ENCODE data around the gene NUDCD3. TPM values are rescaled to one million over a fixed set of nuclear protein-coding genes. Genes with fewer than 3 reads are reported as not detected.

The NUDCD3 gene
- total and polyA plus RNA-seq, 2 of the 8 experiments (the other 6 are each of a cell fraction or from before 2014, with no cell fraction given), result 35.2 to 93.7 TPM

DNA sequence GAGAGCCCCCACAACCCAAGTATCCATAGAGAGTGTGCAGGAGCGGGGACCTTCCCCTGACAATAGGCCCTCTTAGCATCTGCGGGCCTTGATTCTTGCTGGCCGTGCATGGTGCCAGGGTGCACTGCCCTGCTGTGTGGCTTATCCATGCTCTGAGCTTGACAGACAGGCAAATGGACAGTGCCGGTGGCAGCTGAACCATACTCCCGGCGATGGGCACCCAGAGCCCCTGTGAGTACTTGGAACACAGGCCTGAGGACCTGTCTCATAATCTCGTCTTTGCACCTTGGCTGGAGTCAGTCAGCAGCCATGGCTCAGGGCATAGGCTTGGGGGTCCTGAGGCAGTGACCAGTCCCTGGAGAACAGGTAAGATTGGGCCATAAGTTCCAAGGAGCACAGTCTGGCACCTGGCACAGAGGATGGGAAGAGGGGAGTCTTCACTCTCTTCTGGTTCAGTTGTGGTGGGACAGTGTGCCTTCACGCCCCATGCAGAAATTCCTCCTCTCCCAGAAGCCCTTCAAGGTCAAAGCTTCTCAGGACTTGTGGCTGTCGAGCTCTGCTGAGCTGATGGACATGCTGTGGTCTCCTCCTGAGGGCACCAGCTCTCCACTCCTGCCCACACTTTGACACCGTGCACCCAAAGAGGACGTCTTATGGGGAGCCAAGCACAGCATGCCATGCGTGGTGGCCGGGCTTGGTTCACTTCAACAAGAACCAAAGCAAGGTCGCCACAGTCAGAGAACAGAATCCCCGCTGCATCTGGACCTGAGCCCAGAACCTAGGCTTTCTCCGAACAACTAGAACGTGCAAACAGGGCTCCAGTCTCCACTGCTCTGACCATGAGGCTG is 105.6 kb downstream of the NUDCD3 start:
- Histone ChIP-seq H3K9ac (replicated peaks in 1 of 4; ENCODE audit: extremely low read depth in 1 of 4, low read depth in 3 of 4, low read length in 3 of 4) (no peak overlapping the region), H2AK5ac (ENCODE audit: low read depth, low read length) (no peak overlapping the region), H3K14ac (ENCODE audit: insufficient read length) (no peak overlapping the region), H3K79me1 (ENCODE audit: low read depth, low read length) (no peaks in the 10 kb centered on the region; the same call in 1 of the 2 replicates), H4K91ac (replicated peaks; ENCODE audit: insufficient read length, low read length) (no peak overlapping the region), H2BK5ac (ENCODE audit: low read depth, low read length) (peak overlapping the region; percentile 16; the same call in 1 of the 2 replicates), H2BK12ac (ENCODE audit: low read depth, low read length) (no peak overlapping the region), H4K20me1 (replicated peaks in 1 of 2; ENCODE audit: control insufficient read depth in 1 of 2, insufficient read depth in 2 of 2, low read length in 2 of 2) (peaks cover 4 to 11% of the 10 kb centered on the region in 2 experiments), H3K27ac (ENCODE audit: low read depth, low read length) (no peak overlapping the region), H3K56ac (replicated peaks; ENCODE audit: insufficient read length, low read depth, low read length) (no peak overlapping the region), H3K4me1 (replicated peaks in 1 of 4; ENCODE audit: control insufficient read depth in 3 of 4, insufficient read depth in 4 of 4, low read length in 3 of 4) (no peaks in the 10 kb centered on the region), H3K36me3 (ENCODE audit: control insufficient read depth in 2 of 4, insufficient read depth in 4 of 4, low read length in 3 of 4) (peaks cover 0 to 9% (median 2%) of the 10 kb centered on the region in 4 experiments; a peak in 3 of 8 replicates), H3K4me3 (ENCODE audit: extremely low read depth in 1 of 4, insufficient read depth in 2 of 4, low read depth in 3 of 4, low read length in 4 of 4) (no peak overlapping the region), H2BK120ac (replicated peaks; ENCODE audit: low read depth, low read length) (no peak overlapping the region), H4K8ac (ENCODE audit: extremely low read depth, insufficient read depth, low read length) (no peak overlapping the region), H3K9me3 (ENCODE audit: insufficient read depth in 2 of 2, low read depth in 1 of 2, low read length in 1 of 2) (no peaks in the 10 kb centered on the region), H4K5ac (ENCODE audit: insufficient read length, low read depth, low read length) (no peak overlapping the region), H3K27me3 (replicated peaks in 1 of 4; ENCODE audit: control insufficient read depth in 3 of 4, extremely low read depth in 1 of 4, insufficient read depth in 3 of 4, low read length in 3 of 4) (no peaks in the 10 kb centered on the region), H3K79me2 (ENCODE audit: control insufficient read depth in 1 of 2, insufficient read depth in 2 of 2, low read length in 2 of 2) (no peaks in the 10 kb centered on the region), H3K18ac (ENCODE audit: extremely low read depth, low read length) (no peak overlapping the region), H2AFZ (ENCODE audit: low read length) (no peak overlapping the region), H2BK15ac (ENCODE audit: low read length) (no peak overlapping the region), H3K23ac (ENCODE audit: insufficient read length) (no peak overlapping the region), H3K23me2 (ENCODE audit: low read depth, low read length) (no peaks in the 10 kb centered on the region), H3K4ac (replicated peaks; ENCODE audit: insufficient read length, low read depth, low read length) (no peak overlapping the region), H3K4me2 (ENCODE audit: insufficient read depth in 1 of 2, low read depth in 2 of 2, low read length in 2 of 2) (no peak overlapping the region), H2BK20ac (ENCODE audit: low read length) (no peak overlapping the region)
- FAIRE-seq (no peak), DNase-seq (ENCODE audit: low read depth in 1 of 2, low spot score in 2 of 2) (peak in 1 of 2 experiments; percentile 20)
- 88% methylated on average over 16 of the region's 17 CpGs; no CpG with 5 or more reads in 1 of the 2 experiments for WGBS, 2 experiments (ENCODE audit: extremely low coverage in 1 of 2, insufficient coverage in 1 of 2, insufficient read length in 1 of 2, insufficient replicate concordance in 2 of 2, low coverage in 1 of 2, low lambda C conversion rate in 2 of 2, missing lambda C conversion rate in 1 of 2)
- CTCF ChIA-PET (ENCODE audit: partially characterized antibody), result interaction anchor here (0.7 to 1.0 kb wide), 2 partner anchors 37 to 77 kb away, joined by 3 read pairs; no protein-coding TSS in a partner anchor
- POLR2A ChIA-PET (ENCODE audit: partially characterized antibody), result interaction anchor here (2.2 kb wide), 1 partner anchor 7 kb away, joined by 8 read pairs; no protein-coding TSS in a partner anchor
- TF ChIP-seq, protein P1, sequence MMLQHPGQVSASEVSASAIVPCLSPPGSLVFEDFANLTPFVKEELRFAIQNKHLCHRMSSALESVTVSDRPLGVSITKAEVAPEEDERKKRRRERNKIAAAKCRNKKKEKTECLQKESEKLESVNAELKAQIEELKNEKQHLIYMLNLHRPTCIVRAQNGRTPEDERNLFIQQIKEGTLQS (IDR thresholded peaks at IDR 0.05; ENCODE audit: insufficient read depth, low read depth, low read length), result no peak
- TF ChIP-seq TBP (IDR thresholded peaks at IDR 0.05; ENCODE audit: low read depth, low read length) (no peak), SIN3A (conservative IDR thresholded peaks at IDR 0.05 in 1 of 2, IDR thresholded peaks at IDR 0.05 in 1 of 2; ENCODE audit: low read depth in 1 of 2, low read length in 2 of 2) (no peak), CBX8 (IDR thresholded peaks at IDR 0.05; ENCODE audit: borderline replicate concordance, low read depth, low read length) (no peak), KDM4A (IDR thresholded peaks at IDR 0.05; ENCODE audit: low read depth, low read length, severe bottlenecking) (no peak), KDM5A (IDR thresholded peaks at IDR 0.05; ENCODE audit: low read length) (no peak), POLR2AphosphoS5 (IDR thresholded peaks at IDR 0.05; ENCODE audit: low read depth, low read length) (no peak), YY1 (IDR thresholded peaks at IDR 0.05; ENCODE audit: low read depth, low read length) (no peak), FOSL1 (IDR thresholded peaks at IDR 0.05; ENCODE audit: insufficient read depth, low read depth, low read length) (no peak), ZNF274 (IDR thresholded peaks at IDR 0.05; ENCODE audit: borderline replicate concordance, extremely low read depth, low read length) (no peak)
- TF ChIP-seq, protein P2, sequence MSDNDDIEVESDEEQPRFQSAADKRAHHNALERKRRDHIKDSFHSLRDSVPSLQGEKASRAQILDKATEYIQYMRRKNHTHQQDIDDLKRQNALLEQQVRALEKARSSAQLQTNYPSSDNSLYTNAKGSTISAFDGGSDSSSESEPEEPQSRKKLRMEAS (IDR thresholded peaks at IDR 0.05), result no peak

Data from H1 (cell line).